Fibroblast of mammary gland (primary cell): Measurements from ENCODE around the gene MANEA.
A peak's percentile ranks its signal among the peaks of the same experiment; 100 is the strongest.

Experiments used
- DNase-seq: peaks from one replicate; pipeline ENCODE4 v3.0.0-alpha.2; 2010; ENCODE audit warnings: low read depth
- H3K4me3 ChIP-seq: 2 replicates; pipeline ENCODE4 v1.5.1; 2011; ENCODE audit warnings: low read depth, mild to moderate bottlenecking, low read length, moderate library complexity; ENCODE audit not compliant: control insufficient read depth
- TF ChIP-seq, protein P1 (sequence below): conservative IDR thresholded peaks from 2 replicates; pipeline ENCODE4 v1.5.1; 2011; ENCODE audit warnings: low read depth, low read length, inconsistent platforms; ENCODE audit not compliant: control insufficient read depth, insufficient read depth

The MANEA gene

DNA sequence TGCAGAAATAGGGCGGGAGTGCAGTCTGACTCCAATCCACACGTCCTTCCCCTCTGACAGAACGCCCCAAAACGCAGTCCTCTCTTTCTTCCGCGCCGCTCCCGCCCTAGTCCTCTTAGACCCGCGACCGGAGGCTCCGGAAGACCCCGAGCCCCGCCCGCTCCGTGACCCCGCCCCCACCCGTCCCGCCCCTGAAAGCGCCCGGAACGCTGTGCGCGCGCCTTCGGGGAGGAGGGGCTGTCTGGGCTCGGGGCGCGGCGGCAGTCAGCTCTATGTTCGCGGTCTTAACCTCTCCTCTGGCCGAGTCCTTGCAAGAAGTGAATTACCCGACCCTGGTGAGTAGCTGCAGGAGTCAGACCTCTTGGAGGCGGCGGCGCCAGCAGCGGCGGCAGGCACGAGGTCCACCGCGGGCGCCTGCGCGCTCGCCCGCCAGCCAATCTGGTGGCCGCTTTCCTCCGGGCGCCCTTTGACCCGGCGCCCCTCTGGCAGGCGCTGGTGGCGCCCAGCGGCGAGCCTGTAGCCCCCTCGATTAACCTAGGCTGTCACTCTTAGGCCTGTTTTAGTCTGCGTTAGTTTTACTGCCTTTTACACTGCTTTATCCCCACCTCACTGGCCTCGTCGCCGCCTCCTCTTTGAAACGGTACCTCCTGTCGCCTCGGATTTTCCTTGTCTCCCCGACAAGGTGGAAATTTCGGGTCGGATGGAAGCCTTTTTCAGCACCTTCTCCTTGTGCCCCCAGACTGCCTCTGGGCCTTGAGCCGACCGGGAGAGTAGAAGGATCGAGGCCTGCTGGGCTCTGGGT, at the start of gene MANEA:
TSS of gene MANEA (plus strand) at position 232 of the 802 bp plus-strand sequence. CDS start 8,905 bp downstream, outside the sequence.
- peak; percentile 85 for DNase-seq
- TF ChIP-seq, protein P1, sequence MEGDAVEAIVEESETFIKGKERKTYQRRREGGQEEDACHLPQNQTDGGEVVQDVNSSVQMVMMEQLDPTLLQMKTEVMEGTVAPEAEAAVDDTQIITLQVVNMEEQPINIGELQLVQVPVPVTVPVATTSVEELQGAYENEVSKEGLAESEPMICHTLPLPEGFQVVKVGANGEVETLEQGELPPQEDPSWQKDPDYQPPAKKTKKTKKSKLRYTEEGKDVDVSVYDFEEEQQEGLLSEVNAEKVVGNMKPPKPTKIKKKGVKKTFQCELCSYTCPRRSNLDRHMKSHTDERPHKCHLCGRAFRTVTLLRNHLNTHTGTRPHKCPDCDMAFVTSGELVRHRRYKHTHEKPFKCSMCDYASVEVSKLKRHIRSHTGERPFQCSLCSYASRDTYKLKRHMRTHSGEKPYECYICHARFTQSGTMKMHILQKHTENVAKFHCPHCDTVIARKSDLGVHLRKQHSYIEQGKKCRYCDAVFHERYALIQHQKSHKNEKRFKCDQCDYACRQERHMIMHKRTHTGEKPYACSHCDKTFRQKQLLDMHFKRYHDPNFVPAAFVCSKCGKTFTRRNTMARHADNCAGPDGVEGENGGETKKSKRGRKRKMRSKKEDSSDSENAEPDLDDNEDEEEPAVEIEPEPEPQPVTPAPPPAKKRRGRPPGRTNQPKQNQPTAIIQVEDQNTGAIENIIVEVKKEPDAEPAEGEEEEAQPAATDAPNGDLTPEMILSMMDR: no peak
- peak within 1 kb of the TSS; percentile 63 for H3K4me3 ChIP-seq

DNA sequence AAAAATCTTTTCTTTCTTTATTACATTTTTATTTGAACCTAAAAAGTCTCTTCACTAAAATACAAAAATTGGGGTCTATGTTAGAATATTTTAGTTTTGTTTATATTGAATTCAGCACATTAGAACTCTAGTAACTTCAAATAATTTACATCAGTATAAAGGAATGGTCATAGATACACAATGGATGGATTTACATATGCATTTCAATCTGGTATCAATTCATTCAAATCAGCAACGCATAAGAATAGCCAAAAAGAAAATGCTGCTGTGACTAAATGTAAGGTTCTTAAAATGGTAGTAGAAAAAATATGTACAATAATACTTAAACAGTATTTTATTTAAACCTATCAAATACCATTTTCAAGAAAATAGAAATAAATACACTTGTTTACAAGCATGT, 47.6 kb upstream of the MANEA start:
- TF ChIP-seq, protein P1: no peak
- DNase-seq: no peak

DNA sequence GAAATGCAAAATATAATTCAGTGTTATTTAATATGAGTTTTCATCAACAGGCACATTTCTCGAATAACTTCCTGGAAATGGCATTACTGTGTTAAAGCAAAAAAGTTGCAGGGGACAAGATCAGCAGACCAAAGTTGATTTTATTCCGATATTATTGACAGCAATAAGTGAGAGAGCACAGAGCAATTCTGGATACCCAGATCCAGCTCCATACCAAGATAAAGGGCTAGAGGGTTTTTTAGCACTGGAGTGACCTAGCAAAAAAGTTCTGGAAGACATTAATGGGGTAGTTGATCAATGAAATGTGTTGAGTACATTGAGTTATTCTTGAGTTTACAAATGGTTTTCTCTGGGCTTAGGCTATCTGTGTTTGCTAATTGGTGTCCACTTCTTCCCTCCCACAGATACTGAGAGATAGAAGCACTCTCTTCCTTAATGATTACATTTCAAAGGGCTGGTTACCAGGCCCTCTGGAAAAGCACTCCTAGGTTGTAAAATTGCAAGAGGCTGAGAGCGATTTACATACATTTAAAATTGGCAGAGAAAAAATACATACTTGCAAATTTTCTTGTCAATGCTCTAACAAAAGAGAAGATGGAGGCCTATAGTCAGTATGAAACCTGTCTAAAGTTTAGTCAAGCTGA, 47.0 kb upstream of the MANEA start:
- TF ChIP-seq, protein P1: no peak
- no peak for DNase-seq

More for the DNA sequence above, 47.6 kb upstream of the MANEA start:
- H3K4me3 ChIP-seq: no peak overlapping the region

DNA sequence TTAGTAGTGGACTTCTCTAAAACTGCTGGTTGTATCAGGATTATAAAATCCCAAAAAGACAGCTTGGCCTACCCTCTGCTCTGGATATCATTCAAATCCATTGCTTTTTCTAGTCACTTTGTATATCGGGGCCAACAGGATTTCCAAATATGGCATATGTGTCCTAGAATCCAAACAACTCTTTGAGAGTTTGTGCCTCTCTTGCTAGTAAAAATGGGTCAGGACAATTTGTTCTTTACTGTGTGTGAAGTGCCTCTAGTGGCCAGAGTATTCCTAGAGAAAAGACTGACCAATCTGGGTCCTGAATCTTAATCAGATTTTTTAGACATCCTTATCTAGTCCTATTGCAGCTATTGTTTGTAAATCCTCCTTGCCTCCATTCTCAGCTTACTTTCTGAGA, 33.5 kb upstream of the MANEA start:
- TF ChIP-seq, protein P1: peak; percentile 14
- no peak for DNase-seq
- H3K4me3 ChIP-seq: no peak overlapping the region

More for the DNA sequence above, 47.0 kb upstream of the MANEA start:
- H3K4me3 ChIP-seq: no peak overlapping the region

DNA sequence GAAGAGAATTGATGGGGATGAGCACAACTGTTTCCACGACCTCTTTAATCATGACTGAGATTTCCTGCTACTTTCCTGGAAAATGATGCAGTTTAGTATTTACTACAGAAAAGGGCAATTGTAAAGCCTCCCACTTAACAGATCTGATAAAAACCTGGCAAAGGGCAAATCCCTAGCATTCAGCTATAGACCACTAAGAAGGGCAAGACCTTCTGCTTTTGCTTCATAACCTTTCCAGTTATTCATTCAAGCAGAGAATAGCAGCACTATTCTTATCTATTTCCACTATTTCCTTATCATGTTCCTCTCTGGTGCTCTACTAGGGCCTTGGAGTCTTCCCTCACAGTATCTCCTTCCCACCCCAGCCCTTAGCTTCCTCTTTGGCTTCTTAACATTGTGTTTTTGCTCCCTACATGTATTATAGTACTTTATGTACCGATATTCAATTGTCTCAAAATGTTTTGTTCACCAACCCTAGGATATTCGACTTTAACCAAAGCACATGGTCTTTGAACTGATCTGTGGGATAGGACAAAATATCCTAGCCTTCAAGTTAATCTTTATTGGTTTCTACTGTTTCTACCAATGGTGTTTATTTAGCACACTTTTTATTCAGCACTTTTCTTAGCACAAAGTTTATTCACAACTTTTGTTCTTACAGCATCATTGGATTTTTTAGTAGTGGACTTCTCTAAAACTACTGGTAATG, 32.7 kb upstream of the MANEA start:
- TF ChIP-seq, protein P1: no peak
- no peak for DNase-seq
- H3K4me3 ChIP-seq: no peak overlapping the region

- TF ChIP-seq, protein P1: no peak
- DNase-seq: peak; percentile 81
- no peak overlapping the region for H3K4me3 ChIP-seq
These were observed 32.1 kb upstream of the MANEA start for GRCh38 chr6:95545226-95545625.
